B cell (primary cell): ENCODE results near the gene RAD21L1.

Experiments
- EZH2 ChIP-seq: IDR thresholded peaks from 2 replicates; pipeline ENCODE4 v1.6.1; 2012; ENCODE audit warnings: borderline replicate concordance, low read depth, mild to moderate bottlenecking, moderate library complexity, low read length; ENCODE audit not compliant: insufficient read depth, poor library complexity, severe bottlenecking
- TF ChIP-seq, protein P1 (sequence below): fragments of 200-600 bp; IDR thresholded peaks from one replicate; pipeline ENCODE4 v1.8.0; 2022; ENCODE audit warnings: antibody characterized with exemption, mild to moderate bottlenecking

DNA sequence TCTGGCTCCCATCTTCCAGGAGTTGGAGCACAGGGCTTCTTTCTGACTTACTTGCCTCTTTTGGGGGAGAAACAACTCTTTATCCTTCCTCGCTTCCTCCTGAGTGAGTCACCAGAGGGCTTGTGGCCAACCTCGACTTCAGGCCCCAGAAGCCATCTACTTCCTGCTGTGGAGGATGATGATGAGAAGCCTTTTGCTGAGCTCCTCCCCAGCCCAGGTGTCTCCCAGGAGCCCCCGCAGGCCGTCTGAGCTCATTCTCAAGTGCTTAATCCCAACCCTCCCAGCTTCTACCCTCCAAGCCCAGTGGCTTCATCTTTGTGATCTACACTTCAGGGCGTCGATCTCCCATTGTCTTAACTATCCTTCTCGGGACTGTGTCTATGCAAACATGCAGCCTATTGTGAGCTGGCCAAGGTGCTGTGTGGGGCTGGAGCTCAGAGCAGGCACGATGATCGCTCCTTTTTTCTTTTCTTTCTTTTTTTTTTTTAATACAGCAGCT is 75.2 kb downstream of the RAD21L1 start:
- TF ChIP-seq, protein P1, sequence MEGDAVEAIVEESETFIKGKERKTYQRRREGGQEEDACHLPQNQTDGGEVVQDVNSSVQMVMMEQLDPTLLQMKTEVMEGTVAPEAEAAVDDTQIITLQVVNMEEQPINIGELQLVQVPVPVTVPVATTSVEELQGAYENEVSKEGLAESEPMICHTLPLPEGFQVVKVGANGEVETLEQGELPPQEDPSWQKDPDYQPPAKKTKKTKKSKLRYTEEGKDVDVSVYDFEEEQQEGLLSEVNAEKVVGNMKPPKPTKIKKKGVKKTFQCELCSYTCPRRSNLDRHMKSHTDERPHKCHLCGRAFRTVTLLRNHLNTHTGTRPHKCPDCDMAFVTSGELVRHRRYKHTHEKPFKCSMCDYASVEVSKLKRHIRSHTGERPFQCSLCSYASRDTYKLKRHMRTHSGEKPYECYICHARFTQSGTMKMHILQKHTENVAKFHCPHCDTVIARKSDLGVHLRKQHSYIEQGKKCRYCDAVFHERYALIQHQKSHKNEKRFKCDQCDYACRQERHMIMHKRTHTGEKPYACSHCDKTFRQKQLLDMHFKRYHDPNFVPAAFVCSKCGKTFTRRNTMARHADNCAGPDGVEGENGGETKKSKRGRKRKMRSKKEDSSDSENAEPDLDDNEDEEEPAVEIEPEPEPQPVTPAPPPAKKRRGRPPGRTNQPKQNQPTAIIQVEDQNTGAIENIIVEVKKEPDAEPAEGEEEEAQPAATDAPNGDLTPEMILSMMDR: no peak
- no peak for TF ChIP-seq EZH2
